Activated B cell treated with CpG ODN at 0.5 μM for 24 hours (primary cell): ENCODE data around the gene ASTE1. TPM values are rescaled to one million over a fixed set of nuclear protein-coding genes. Genes with fewer than 3 reads are reported as not detected.

Experiments used
- ATAC-seq: fragments of 200-7000 bp; cut with Tn5 transposase; one replicate; pipeline ENCODE4 v1.10.0; 2021; ENCODE audit warnings: low read depth, mild to moderate bottlenecking, moderate library complexity
- CTCF ChIA-PET: fragments of 350-600 bp; sonication (Branson Sonifier 250); formaldehyde crosslinking; loops from one replicate; lab custom pipeline; 2021; ENCODE audit warnings: antibody characterized with exemption; lab: Charles Lee
- POLR2A ChIA-PET: fragments of 350-600 bp; sonication (Branson Sonifier 250); formaldehyde crosslinking; loops from one replicate; lab custom pipeline; 2021; ENCODE audit warnings: antibody characterized with exemption; lab: Charles Lee
- DNase-seq: peaks from one replicate; pipeline ENCODE4 v3.0.0; 2022
- H3K27ac Mint-ChIP-seq: one replicate; pipeline ENCODE4 v1.8.0; 2020; ENCODE audit warnings: mixed read lengths
- H3K27me3 Mint-ChIP-seq: one replicate; pipeline ENCODE4 v1.8.0; 2021; ENCODE audit warnings: mixed read lengths
- H3K36me3 Mint-ChIP-seq: one replicate; pipeline ENCODE4 v1.8.0; 2021; ENCODE audit warnings: low read depth, mixed read lengths
- H3K4me1 Mint-ChIP-seq: one replicate; pipeline ENCODE4 v1.8.0; 2021; ENCODE audit warnings: mixed read lengths
- H3K4me3 Mint-ChIP-seq: one replicate; pipeline ENCODE4 v1.8.0; 2020; ENCODE audit warnings: mild to moderate bottlenecking, mixed read lengths
- H3K9me3 Mint-ChIP-seq: one replicate; pipeline ENCODE4 v1.8.0; 2020; ENCODE audit warnings: mixed read lengths
- intact Hi-C: fragments of 100-400 bp; cut with micrococcal nuclease; formaldehyde crosslinking; loops from one replicate; pipeline ENCODE4 v1.15.1; 2024
- total RNA-seq: library from RNA; stranded (reverse); gene quantifications from 2 replicates; pipeline ENCODE4 v1.2.3, GENCODE V29; 2022
- TF ChIP-seq, protein P1 (sequence below): fragments of 200-600 bp; IDR thresholded peaks from one replicate; pipeline ENCODE4 v1.8.0; 2022; ENCODE audit warnings: antibody characterized with exemption, mild to moderate bottlenecking

The ASTE1 gene
- total RNA-seq, 1 donor from 2014 or later, result 16.9 TPM

DNA sequence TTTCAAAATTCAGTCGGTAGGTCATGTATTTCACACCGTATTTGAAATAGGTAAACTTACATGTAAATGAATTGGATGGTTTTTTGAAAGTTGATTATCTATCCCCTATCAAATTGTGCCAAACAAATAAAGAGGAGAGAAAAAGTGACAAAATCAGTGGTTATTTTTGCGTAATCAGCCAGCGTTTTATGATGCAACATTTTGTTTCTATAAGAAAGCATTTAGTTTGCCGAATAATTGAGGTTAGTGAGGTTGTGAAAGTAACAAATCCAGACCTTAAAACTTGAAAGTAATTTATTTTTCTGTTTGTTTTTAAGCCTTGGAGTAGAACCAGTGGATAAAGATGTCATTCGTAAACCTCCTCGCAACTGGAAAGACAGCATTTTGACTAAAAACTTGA lies 29.3 kb downstream of the ASTE1 start:
- DNase-seq, result no peak

DNA sequence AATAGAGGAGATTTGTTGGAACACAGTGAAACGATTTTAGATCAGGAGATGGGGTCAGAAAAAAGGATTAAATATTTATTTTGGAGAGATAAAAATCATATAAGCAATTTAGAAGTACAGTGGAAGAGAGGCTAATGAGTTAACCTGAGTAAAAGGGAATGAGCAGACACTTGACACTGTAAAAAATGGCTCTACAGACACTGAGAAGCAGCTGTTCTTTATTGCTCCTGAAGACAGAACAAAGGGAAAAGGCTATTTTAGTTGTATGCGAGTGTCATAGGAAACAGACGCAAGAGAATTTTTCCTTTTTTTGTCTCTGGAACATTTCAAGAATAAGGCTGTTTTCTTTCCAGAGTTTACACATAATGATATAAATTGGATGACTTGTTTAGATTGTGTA lies 34.3 kb downstream of the ASTE1 start:
- intact Hi-C loops, result no loop called here
- TF ChIP-seq, protein P1, sequence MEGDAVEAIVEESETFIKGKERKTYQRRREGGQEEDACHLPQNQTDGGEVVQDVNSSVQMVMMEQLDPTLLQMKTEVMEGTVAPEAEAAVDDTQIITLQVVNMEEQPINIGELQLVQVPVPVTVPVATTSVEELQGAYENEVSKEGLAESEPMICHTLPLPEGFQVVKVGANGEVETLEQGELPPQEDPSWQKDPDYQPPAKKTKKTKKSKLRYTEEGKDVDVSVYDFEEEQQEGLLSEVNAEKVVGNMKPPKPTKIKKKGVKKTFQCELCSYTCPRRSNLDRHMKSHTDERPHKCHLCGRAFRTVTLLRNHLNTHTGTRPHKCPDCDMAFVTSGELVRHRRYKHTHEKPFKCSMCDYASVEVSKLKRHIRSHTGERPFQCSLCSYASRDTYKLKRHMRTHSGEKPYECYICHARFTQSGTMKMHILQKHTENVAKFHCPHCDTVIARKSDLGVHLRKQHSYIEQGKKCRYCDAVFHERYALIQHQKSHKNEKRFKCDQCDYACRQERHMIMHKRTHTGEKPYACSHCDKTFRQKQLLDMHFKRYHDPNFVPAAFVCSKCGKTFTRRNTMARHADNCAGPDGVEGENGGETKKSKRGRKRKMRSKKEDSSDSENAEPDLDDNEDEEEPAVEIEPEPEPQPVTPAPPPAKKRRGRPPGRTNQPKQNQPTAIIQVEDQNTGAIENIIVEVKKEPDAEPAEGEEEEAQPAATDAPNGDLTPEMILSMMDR, result no peak
- no peaks in the 10 kb centered on the region for H3K27me3 Mint-ChIP-seq
- H3K36me3 Mint-ChIP-seq, result peaks cover 51% of the 10 kb centered on the region
- ChIA-PET CTCF (no interaction called here), POLR2A (no interaction called here)
- DNase-seq (no peak), ATAC-seq (no peak)
- no peaks in the 10 kb centered on the region for H3K9me3 Mint-ChIP-seq
- no peak overlapping the region for H3K4me3 Mint-ChIP-seq
- no peak overlapping the region for H3K27ac Mint-ChIP-seq
- H3K4me1 Mint-ChIP-seq, result no peaks in the 10 kb centered on the region

More for the DNA sequence above, 29.3 kb downstream of the ASTE1 start:
- ATAC-seq, result no peak
- TF ChIP-seq, protein P1, result no peak
- ChIA-PET POLR2A (no interaction called here), CTCF (no interaction called here)
- H3K4me1 Mint-ChIP-seq, result no peaks in the 10 kb centered on the region
- intact Hi-C loops, result no loop called here
- H3K27ac Mint-ChIP-seq, result no peak overlapping the region
- H3K9me3 Mint-ChIP-seq, result no peaks in the 10 kb centered on the region
- H3K27me3 Mint-ChIP-seq, result no peaks in the 10 kb centered on the region
- H3K4me3 Mint-ChIP-seq, result no peak overlapping the region
- peaks cover 62% of the 10 kb centered on the region for H3K36me3 Mint-ChIP-seq

DNA sequence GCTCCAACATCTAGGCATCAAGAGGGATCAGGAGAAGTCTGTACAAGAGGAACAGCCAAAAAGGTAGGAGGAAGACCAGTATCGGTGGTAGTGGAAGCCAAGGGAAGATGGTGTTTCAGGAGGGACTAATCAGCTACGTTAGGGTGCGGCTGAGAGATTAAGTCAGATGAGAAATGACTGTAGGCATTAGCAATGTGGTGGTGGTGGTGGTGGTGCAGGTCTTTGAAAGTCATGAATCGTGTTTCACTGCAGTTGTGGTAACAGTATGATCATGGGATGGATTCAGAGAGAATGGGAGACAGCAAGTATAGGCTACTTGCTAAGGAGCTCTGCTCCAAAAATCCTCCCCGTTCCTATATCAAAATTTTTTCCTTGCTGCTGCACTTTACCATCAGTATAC lies 35.5 kb downstream of the ASTE1 start:
- Mint-ChIP-seq H3K4me1 (no peaks in the 10 kb centered on the region), H3K9me3 (no peaks in the 10 kb centered on the region), H3K4me3 (no peak overlapping the region), H3K27ac (no peak overlapping the region), H3K27me3 (no peaks in the 10 kb centered on the region), H3K36me3 (peaks cover 43% of the 10 kb centered on the region)
- intact Hi-C loops, result no loop called here
- DNase-seq (no peak), ATAC-seq (no peak)
- TF ChIP-seq, protein P1, result no peak
- CTCF ChIA-PET, result no interaction called here
- POLR2A ChIA-PET, result no interaction called here

DNA sequence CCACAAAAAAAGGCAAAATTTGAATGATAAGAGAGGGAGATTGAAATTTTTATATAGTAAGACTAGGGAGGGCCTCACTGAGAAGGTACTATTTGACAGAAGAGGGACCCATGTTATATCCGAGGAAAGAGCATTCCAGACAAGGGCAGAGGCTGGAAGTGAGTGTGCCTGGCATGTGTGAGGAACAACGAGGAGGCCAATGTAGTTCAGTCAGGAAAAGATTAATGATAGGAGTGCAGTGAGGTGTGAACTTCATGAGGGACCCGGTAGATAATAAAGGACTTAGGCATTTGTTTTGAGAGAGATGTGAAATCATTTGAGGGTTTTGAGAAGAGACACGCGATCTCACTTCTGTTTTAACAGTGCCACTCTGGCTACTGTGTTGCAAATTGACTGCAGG lies 36.3 kb downstream of the ASTE1 start:
- POLR2A ChIA-PET, result no interaction called here
- no peaks in the 10 kb centered on the region for H3K4me1 Mint-ChIP-seq
- no peaks in the 10 kb centered on the region for H3K9me3 Mint-ChIP-seq
- H3K36me3 Mint-ChIP-seq, result peaks cover 41% of the 10 kb centered on the region
- CTCF ChIA-PET, result no interaction called here
- no peak overlapping the region for H3K27ac Mint-ChIP-seq
- H3K27me3 Mint-ChIP-seq, result no peaks in the 10 kb centered on the region
- ATAC-seq (no peak), DNase-seq (no peak)
- TF ChIP-seq, protein P1, result no peak
- H3K4me3 Mint-ChIP-seq, result no peak overlapping the region
- intact Hi-C loops, result no loop called here

DNA sequence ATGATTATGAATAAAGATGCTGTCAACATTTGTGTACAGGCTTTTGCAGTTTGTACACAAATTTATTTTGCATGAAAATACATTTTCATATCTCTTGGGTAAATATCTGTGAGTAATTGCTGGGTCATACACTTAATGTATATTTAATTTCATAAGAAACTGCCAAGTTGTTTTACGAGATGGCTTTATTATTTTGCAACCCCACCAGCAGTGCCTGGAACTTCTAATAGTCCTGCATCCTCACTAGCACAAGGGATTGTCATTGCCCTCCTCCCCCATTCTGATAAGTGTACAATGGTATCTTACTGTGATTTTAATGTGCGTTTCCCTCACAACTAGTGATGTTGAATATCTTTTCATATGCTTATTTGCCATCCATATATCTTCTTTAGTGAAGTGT lies 45.2 kb downstream of the ASTE1 start:
- intact Hi-C loops, result no loop called here
- Mint-ChIP-seq H3K4me3 (no peak overlapping the region), H3K4me1 (no peaks in the 10 kb centered on the region), H3K27ac (no peak overlapping the region), H3K9me3 (no peaks in the 10 kb centered on the region), H3K27me3 (no peaks in the 10 kb centered on the region), H3K36me3 (peaks cover 56% of the 10 kb centered on the region)
- ATAC-seq (no peak), DNase-seq (no peak)
- ChIA-PET POLR2A (no interaction called here), CTCF (no interaction called here)
- TF ChIP-seq, protein P1, result no peak
